GM19452 (cell line): ENCODE data around the gene MEX3A.
"Not testable (repeated sequence)": the region's sequence is repeated elsewhere in the genome, so short reads cannot be mapped to it uniquely, and the experiment has no call there.

Experiments used
- ATAC-seq: cut with Tn5 transposase; IDR thresholded peaks from one replicate; pipeline ENCODE4 v1.9.1; 2021; ENCODE audit not compliant: unreplicated experiment

Gene MEX3A

GRCh38 chr1:156081180-156081916 lies 917 bp downstream of the MEX3A start:
- ATAC-seq, result no peak

DNA sequence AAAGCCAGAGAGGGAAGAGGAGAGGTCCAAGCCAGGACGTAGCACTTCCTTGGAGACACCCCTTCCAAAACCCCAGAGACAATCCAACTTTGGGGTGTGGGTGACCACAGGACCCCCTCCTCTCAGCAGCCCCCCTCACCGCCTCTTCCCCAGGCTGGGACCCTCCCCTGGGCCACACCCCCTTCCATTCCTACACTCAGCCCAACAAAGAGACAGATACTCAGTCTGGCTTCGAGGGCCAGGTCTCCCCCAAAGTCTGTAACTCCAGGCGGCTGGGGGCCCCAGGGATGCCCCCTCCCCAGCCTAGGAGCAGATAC lies 1.4 kb downstream of the MEX3A start:
- ATAC-seq, result no peak

GRCh38 chr1:156080241-156080862 lies 1.9 kb downstream of the MEX3A start:
- ATAC-seq, result no peak

DNA sequence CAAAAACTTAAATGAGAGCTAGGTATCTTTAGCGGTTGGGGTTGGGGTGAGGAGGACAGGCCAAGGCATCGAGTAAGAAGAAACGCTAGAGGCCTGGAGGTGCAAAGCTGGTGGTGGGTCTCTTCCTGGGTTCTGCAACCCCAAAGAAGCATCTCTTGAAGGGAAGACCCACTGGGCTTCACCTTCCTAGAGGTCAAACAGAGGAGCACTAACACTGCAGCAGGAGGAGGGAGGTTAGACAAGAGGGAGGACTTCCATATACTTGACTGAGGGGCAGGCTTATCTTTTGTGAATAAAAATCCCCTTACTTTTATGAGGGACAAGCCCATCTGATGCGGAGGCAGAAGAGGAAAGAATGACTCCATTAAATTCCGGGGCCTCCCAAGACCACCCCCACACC lies 2.5 kb downstream of the MEX3A start:
- ATAC-seq, result no peak

DNA sequence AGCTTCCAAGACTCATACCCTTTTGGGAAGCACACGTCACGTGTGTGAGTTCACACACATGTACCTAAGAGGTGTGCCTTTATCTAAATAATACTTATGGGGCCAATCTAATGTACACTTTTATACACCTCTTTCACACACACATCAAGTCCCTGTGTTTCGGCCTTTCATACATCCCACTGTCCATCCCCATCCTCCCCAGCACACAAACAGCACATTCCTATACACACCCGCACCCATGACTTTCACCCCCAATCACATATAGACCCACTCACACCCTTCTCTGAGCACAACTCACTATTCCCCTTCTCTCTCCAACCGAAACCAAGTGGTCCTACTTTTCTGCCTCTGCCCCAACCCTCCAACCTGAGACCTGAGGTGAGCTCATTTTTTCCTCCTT lies 3.5 kb downstream of the MEX3A start:
- no peak for ATAC-seq

DNA sequence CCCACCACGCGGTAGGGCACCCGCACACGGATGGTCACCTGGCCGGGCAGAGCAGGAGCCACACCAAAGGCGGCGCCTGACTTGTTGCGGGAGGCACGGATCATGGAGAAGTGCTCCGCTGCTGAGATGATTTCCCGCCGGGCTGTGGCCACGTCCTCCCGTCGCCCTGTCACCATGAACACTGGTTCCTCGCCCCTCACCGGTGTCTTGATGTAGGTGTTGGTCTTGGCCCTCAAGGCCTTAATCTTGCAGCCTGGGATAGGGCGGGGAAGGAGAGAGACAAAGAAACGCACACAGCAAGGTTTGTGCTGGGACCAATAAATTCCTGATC lies 4.9 kb downstream of the MEX3A start:
- no peak for ATAC-seq

DNA sequence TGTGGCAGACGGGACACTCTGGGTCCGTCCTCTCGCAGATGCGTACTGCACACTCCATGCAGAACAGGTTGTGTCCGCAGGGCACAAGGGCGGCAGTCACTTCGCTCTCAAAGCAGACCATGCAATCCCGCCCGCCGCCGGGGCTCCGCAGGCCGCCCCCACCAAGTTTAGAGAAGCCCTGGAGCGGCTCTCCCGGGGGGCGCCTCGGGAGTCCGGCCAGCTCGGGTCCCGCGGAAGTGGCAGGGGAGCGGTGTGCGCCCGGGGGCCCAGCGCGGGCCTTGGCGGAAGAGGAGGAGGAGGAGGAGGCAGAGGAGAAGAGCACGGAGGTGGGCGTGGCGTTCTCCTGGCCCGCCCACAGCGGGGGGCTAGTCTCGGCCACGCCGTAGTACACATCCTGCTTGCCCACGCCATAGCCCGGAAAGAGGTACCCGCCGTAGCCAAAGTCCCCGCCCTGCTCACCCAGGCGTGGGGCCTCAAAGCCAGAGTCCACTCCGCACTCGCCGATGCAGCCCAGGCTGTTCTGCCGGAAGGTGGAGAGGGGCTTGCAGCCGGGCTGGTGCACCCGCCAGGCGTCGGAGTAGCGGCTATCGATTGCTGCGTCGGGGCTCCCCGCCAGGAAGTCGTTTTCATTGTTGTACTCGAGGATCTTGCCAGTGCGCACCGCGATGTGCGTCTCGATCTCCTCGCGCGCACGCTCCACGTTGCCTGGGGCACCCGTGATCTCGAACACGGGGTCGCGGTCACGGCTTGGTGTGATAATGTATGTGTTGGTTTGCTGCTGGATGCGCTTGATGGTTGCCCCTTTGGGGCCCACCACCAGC lies 5.4 kb downstream of the MEX3A start:
- no peak for ATAC-seq

- ATAC-seq, result no peak
Measured at GRCh38 chr1:156075775-156076204, 6.5 kb downstream of the MEX3A start.

DNA sequence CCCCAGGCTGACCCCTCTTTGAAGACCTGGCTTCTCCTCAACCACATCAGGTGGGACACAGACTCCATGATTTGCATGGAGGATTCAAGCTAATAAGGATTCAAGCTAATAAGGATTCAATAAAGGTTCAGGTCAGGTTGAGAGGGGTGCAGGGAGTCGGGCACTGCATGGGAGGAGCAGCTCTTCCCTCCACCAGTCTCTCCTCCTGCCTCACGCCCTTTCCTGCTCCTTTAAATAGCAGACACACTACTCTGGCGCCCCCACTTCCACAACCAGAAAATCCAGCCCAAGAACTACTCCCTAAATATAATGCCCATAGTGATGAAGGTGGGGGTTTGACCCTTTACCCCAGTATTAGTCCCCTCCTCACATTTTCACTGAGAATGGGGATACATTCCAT lies 7.1 kb downstream of the MEX3A start:
- no peak for ATAC-seq

- no peak for ATAC-seq
Measured at GRCh38 chr1:156074661-156075060, 7.6 kb downstream of the MEX3A start.

GRCh38 chr1:156073740-156074139 lies 8.5 kb downstream of the MEX3A start:
- no peak for ATAC-seq

GRCh38 chr1:156073110-156073687 lies 9.1 kb downstream of the MEX3A start:
- ATAC-seq, result no peak

- no peak for ATAC-seq
Measured at GRCh38 chr1:156072251-156072650, 10.0 kb downstream of the MEX3A start.

DNA sequence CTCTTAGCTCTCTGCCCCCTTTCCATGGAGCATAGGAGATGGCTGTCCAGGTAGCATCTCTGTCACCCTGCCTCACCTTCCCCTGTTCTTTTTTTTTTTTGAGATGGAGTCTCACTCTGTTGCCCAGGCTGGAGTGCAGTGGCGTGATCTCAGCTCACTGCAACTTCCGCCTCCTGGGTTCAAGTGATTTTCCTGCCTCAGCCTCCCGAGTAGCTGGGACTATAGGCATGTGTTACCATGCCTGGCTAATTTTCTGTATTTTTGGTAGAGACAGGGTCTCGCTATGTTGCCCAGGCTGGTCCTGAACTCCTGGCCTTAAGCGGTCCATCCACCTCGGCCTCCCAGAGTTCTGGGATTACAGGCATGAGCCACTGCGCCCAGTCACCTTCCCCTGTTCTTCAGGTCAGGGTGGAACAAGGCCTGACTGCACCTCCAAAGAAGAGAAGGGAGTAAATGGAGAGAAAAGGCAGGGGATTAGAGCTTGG lies 10.9 kb downstream of the MEX3A start:
- ATAC-seq, result not testable (repeated sequence)

DNA sequence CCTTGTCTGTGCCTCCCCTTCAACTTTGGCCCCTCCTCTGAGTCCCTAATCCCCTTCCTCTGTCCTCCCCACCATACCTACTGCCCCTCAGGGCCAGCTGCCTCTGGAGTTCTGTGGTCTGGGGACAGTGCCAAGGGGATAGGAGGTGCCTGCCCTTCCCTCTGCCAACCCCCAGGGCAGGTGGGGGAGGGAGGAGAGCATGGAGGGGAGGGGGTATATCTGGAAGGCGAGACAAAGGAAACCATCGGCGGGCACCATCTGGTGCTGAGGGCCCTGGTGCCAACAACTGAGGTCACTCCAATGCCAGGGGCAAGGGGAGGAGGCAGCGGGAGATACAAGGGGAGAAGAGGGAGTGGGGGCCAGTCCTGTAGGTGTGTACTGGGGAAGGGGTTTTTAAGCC lies 11.7 kb downstream of the MEX3A start:
- ATAC-seq, result no peak

DNA sequence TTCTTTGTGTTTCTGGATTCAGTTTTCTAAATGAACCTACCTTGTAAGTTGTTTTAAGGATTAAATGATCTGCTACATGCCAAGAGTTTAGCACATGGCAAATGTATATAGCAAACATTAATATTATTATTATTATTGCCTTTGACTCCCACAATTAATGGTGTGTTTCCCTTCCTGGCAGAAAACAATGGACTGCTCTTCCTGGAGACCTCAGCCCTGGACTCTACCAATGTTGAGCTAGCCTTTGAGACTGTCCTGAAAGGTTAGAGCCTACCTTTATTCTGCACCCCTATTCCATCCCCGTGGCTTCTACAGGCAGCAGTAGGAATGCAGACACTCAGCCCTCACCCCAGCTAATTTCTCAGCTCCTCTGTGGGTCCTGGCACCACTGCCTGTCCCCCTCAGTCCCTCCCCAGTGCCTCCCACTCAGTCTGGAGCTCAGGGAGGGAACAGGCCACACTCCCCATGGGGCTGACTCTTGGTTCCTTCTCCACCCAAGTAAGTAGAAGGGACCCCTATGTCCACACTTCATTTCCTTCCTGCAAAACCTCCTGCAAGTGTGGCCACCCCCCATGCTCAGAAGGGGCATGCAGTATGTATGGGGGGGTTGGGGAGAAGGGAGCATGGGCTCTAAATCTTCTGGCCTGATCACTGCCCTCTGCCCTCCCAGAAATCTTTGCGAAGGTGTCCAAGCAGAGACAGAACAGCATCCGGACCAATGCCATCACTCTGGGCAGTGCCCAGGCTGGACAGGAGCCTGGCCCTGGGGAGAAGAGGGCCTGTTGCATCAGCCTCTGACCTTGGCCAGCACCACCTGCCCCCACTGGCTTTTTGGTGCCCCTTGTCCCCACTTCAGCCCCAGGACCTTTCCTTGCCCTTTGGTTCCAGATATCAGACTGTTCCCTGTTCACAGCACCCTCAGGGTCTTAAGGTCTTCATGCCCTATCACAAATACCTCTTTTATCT lies 12.5 kb downstream of the MEX3A start:
- ATAC-seq, result no peak

DNA sequence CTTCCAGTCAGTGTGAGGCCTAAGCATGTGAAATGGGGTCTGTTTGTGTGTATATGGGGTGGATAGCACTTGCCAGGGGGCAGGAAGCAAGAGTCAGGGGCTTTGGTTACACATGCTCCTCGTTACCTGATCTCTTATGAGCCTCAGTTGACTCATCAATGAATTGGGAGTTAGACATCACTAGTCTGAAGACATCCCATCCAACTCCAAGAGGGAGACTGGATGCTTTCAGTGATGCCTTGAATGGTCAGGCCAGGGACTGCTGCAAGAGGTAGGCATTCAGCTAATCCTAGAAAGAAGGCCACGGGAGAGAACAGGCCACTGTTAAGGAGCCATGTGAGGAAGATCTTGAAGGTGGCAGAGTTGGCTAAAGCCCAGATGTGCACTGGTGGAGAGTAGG lies 15.0 kb downstream of the MEX3A start:
- ATAC-seq, result no peak

DNA sequence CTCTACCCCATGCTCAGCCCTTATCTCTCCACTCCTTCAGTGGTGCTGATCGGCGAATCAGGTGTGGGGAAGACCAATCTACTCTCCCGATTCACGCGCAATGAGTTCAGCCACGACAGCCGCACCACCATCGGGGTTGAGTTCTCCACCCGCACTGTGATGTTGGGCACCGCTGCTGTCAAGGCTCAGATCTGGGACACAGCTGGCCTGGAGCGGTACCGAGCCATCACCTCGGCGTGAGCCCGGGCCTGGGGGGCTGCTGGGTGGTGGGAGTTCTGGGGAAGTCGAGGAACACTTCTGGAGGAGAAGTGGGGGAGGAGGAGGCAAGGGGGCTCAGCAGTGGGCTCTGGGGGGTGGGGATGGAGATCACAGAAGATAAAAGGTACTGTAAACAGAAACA lies 16.4 kb downstream of the MEX3A start:
- ATAC-seq, result no peak

DNA sequence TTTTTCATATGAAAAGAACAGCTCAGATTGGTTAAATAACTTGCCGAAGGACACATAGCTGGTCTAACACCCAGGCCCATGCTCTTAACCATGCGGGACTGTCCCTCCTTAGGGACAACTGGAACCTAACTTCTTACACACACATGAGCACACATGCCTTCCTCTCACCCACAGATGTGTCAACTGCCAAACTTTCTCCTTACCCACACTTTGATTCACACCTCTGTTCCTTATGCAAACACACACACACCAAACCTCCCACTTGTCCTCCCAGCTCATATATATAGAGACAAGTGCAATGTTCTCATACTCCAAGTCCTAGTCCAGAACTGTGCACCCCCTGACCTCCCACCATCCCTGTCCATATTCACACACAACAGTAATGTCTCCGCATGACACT lies 17.1 kb downstream of the MEX3A start:
- peak; percentile 52 for ATAC-seq

DNA sequence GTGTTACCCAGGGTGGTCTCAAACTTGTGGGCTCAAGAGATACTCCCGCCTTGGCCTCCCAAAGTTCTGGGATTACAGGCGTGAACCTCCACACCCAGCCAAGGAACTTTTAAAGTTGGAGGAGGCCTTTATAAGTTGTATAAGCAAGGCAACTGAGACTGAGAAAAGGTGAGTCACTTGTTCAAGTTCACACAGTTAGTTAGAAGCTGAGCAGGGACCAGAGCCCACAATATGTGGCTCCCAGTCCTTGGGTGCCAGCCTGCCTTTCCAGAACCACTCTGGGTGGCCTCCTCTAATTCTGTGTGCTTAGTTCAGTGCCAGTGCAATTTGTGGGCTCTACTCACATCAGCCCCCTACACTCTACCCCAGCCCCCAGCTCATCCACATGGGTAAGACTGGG lies 17.6 kb downstream of the MEX3A start:
- ATAC-seq, result no peak

- no peak for ATAC-seq
Measured at GRCh38 chr1:156063997-156064285, 18.3 kb downstream of the MEX3A start.
